Osteoblast (primary cell): ENCODE measurements around the gene MACROD2. TPM values are rescaled to one million over a fixed set of nuclear protein-coding genes. Genes with fewer than 3 reads are reported as not detected.

Experiments
- DNase-seq: peaks from one replicate; pipeline ENCODE4 v3.0.0; 2011; ENCODE audit warnings: low spot score, mixed read lengths; ENCODE audit not compliant: insufficient read length; ENCODE audit errors: missing footprints
- H2AFZ ChIP-seq: 2 replicates; pipeline ENCODE4 v1.6.0; 2011; ENCODE audit warnings: mild to moderate bottlenecking, low read length
- H3K27ac ChIP-seq: 2 replicates; pipeline ENCODE4 v1.5.1; 2011; ENCODE audit warnings: mild to moderate bottlenecking, low read depth, low read length, moderate library complexity
- H3K27me3 ChIP-seq: 2 replicates; pipeline ENCODE4 v1.6.0; 2012; ENCODE audit warnings: mild to moderate bottlenecking, control low read depth, inconsistent platforms, low read length, moderate library complexity; ENCODE audit not compliant: insufficient read depth
- H3K36me3 ChIP-seq: 2 replicates; pipeline ENCODE4 v1.5.1; 2011; ENCODE audit warnings: mild to moderate bottlenecking, low read length, control low read depth, moderate library complexity; ENCODE audit not compliant: insufficient read depth
- H3K4me1 ChIP-seq: 2 replicates; pipeline ENCODE4 v1.5.1; 2011; ENCODE audit warnings: mild to moderate bottlenecking, low read length, control low read depth, moderate library complexity; ENCODE audit not compliant: insufficient read depth
- H3K4me2 ChIP-seq: 2 replicates; pipeline ENCODE4 v1.6.0; 2011; ENCODE audit warnings: mild to moderate bottlenecking, low read length; ENCODE audit not compliant: insufficient read depth
- H3K4me3 ChIP-seq: fragments of 200-600 bp; sonication (generic); 3 replicates; pipeline ENCODE4 v1.5.1; 2012; ENCODE audit warnings: mild to moderate bottlenecking, low read length, inconsistent platforms; ENCODE audit not compliant: insufficient read depth
- H3K79me2 ChIP-seq: 2 replicates; pipeline ENCODE4 v1.6.0; 2012; ENCODE audit warnings: mild to moderate bottlenecking, low read length, control low read depth, inconsistent platforms; ENCODE audit not compliant: insufficient read depth
- H3K9me3 ChIP-seq: 2 replicates; pipeline ENCODE4 v1.5.1; 2011; ENCODE audit warnings: low read depth, low read length, control low read depth
- H4K20me1 ChIP-seq: 2 replicates; pipeline ENCODE4 v1.6.0; 2012; ENCODE audit warnings: mild to moderate bottlenecking, low read length, control low read depth; ENCODE audit not compliant: insufficient read depth
- CTCF ChIP-seq: IDR thresholded peaks from 2 replicates; pipeline ENCODE4 v1.5.1; 2011; ENCODE audit warnings: mild to moderate bottlenecking, low read depth, low read length, moderate library complexity; ENCODE audit errors: extremely low read depth
- total RNA-seq: library from RNA; depleted of rRNA; stranded (reverse); fragments of >200 nt; gene quantifications from 2 replicates; pipeline ENCODE4 v1.2.3, GENCODE V29; 2012

Gene MACROD2
- total RNA-seq, 1 donor: 4.0 TPM

- no peak for TF ChIP-seq CTCF
- no peaks in the 10 kb centered on the region for H4K20me1 ChIP-seq
- H3K4me1 ChIP-seq: no peaks in the 10 kb centered on the region
- no peak for DNase-seq
- no peak overlapping the region for H3K4me3 ChIP-seq
- H3K9me3 ChIP-seq: no peaks in the 10 kb centered on the region
- no peak overlapping the region for H2AFZ ChIP-seq
- no peaks in the 10 kb centered on the region for H3K36me3 ChIP-seq
- H3K4me2 ChIP-seq: no peak overlapping the region
- no peak overlapping the region for H3K27ac ChIP-seq
- no peaks in the 10 kb centered on the region for H3K79me2 ChIP-seq
- no peaks in the 10 kb centered on the region for H3K27me3 ChIP-seq
These were observed 1892.1 kb downstream of the MACROD2 start for GRCh38 chr20:15887387-15887786.

GRCh38 chr20:15889061-15889460 lies 1893.7 kb downstream of the MACROD2 start:
- H3K79me2 ChIP-seq: no peaks in the 10 kb centered on the region
- H4K20me1 ChIP-seq: no peaks in the 10 kb centered on the region
- no peak overlapping the region for H3K4me2 ChIP-seq
- H3K36me3 ChIP-seq: no peaks in the 10 kb centered on the region
- H3K27ac ChIP-seq: no peak overlapping the region
- H3K4me3 ChIP-seq: no peak overlapping the region
- H3K27me3 ChIP-seq: no peaks in the 10 kb centered on the region
- no peak for TF ChIP-seq CTCF
- no peaks in the 10 kb centered on the region for H3K4me1 ChIP-seq
- no peaks in the 10 kb centered on the region for H3K9me3 ChIP-seq
- no peak overlapping the region for H2AFZ ChIP-seq
- no peak for DNase-seq

- no peak overlapping the region for H3K27ac ChIP-seq
- H3K4me3 ChIP-seq: no peak overlapping the region
- H3K9me3 ChIP-seq: no peaks in the 10 kb centered on the region
- H2AFZ ChIP-seq: no peak overlapping the region
- H3K36me3 ChIP-seq: no peaks in the 10 kb centered on the region
- no peak overlapping the region for H3K4me2 ChIP-seq
- H3K79me2 ChIP-seq: no peaks in the 10 kb centered on the region
- no peak for DNase-seq
- no peaks in the 10 kb centered on the region for H3K27me3 ChIP-seq
- no peaks in the 10 kb centered on the region for H3K4me1 ChIP-seq
- H4K20me1 ChIP-seq: no peaks in the 10 kb centered on the region
- no peak for TF ChIP-seq CTCF
These were observed 1894.4 kb downstream of the MACROD2 start for GRCh38 chr20:15889514-15890256.

- Histone ChIP-seq H2AFZ (no peak overlapping the region), H3K4me3 (no peak overlapping the region), H3K36me3 (no peaks in the 10 kb centered on the region), H3K27ac (no peak overlapping the region), H3K4me2 (no peak overlapping the region), H3K27me3 (no peaks in the 10 kb centered on the region), H3K79me2 (no peaks in the 10 kb centered on the region), H3K4me1 (no peaks in the 10 kb centered on the region), H3K9me3 (no peaks in the 10 kb centered on the region), H4K20me1 (no peaks in the 10 kb centered on the region)
- no peak for DNase-seq
- no peak for TF ChIP-seq CTCF
These were observed 1895.2 kb downstream of the MACROD2 start for GRCh38 chr20:15890407-15890982.
